ENCODE results near the gene ASB13.
A peak's percentile ranks its signal among the peaks of the same experiment; 100 is the strongest.

The ASB13 gene

GRCh38 chr10:5630112-5630436, 36.3 kb downstream of the ASB13 start:
- no peak for TF ChIP-seq CTCF (IDR thresholded peaks at IDR 0.05; ENCODE audit: control extremely low read depth, extremely low read depth, low read depth, missing control alignments)
- ChIA-PET CTCF (interaction anchor here (0.6 to 7.5 kb wide), 42 partner anchors 8 to 815 kb away, joined by 3 to 73 read pairs (median 4); partner anchors contain the start of genes ANKRD16, CALML3 and FBH1), POLR2A (interaction anchor here (0.7 kb wide), 1 partner anchor 670 kb away, joined by 4 read pairs; no protein-coding TSS in a partner anchor)
- DNase-seq (ENCODE audit: extremely low spot score), result no peak

- POLR2A ChIA-PET, result interaction anchor here (0.7 kb wide), 1 partner anchor 671 kb away, joined by 4 read pairs; no protein-coding TSS in a partner anchor
- CTCF ChIA-PET, result interaction anchor here (0.6 to 7.5 kb wide), 44 partner anchors 8 to 814 kb away, joined by 3 to 73 read pairs (median 4); partner anchors contain the start of genes ANKRD16, CALML3 and FBH1
- DNase-seq (ENCODE audit: extremely low spot score), result peak; percentile 78
- TF ChIP-seq CTCF (IDR thresholded peaks at IDR 0.05; ENCODE audit: control extremely low read depth, extremely low read depth, low read depth, missing control alignments), result peak; percentile 93
These were observed 36.9 kb downstream of the ASB13 start for GRCh38 chr10:5629303-5630111.

DNA sequence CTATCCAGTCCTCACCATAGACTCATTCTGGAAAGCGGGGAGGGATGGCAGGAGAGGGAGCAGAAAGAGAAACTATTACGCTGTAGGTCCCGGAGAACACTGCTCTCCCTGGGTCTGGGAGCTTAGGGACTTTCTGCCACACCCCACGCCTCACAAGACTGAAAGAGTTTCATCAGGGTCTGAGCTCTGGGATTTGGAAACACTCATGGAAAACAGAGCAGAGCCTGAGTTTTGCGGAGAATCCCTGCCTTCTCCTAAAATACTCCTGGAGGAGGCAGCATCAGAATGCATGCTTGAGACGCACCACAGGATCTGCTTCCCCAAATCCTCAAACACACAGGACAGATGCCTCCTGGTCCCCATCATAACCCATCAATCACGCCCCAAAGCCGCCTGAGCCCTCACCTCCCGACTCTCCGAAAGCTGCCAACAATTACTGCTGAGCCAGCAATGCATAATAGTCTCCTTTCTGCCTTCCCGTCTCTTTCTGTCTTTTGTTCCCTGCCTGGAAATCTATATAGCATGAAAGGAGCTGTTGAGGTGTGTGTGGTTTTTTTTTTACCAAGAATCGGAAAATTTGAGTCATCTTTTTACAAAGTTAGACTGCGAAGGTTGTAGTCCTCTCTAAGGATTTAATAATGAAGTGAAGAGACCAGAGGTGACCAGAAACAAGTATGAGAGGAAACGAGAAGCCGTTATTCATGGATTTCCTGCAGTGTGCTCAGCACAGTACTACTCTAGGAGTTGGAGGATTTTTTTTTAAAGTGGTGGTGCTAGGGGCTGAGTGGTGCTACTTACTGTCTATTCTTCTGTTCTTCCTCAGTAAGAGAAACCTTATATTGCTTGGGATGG, 37.7 kb downstream of the ASB13 start:
- POLR2A ChIA-PET, result no interaction called here
- TF ChIP-seq CTCF (IDR thresholded peaks at IDR 0.05; ENCODE audit: control extremely low read depth, extremely low read depth, low read depth, missing control alignments), result no peak
- peak; percentile 46 for DNase-seq (ENCODE audit: extremely low spot score)
- CTCF ChIA-PET, result interaction anchor here (1.0 to 7.5 kb wide), 22 partner anchors 7 to 814 kb away, joined by 3 to 73 read pairs (median 4); no protein-coding TSS in a partner anchor

GRCh38 chr10:5627486-5628044, 38.8 kb downstream of the ASB13 start:
- POLR2A ChIA-PET, result no interaction called here

GRCh38 chr10:5625992-5626777, 40.2 kb downstream of the ASB13 start:
- ChIA-PET POLR2A (no interaction called here), CTCF (interaction anchor here (1.3 to 8.2 kb wide), 3 partner anchors 6 to 811 kb away, joined by 5 to 145 read pairs (median 73); no protein-coding TSS in a partner anchor)
- DNase-seq (ENCODE audit: extremely low spot score), result no peak
- TF ChIP-seq CTCF (IDR thresholded peaks at IDR 0.05; ENCODE audit: control extremely low read depth, extremely low read depth, low read depth, missing control alignments), result no peak

More at GRCh38 chr10:5627486-5628044, 38.8 kb downstream of the ASB13 start:
- CTCF ChIA-PET, result interaction anchor here (1.5 to 3.6 kb wide), 2 partner anchors 12 to 44 kb away, joined by 3 to 16 read pairs; no protein-coding TSS in a partner anchor
- no peak for TF ChIP-seq CTCF (IDR thresholded peaks at IDR 0.05; ENCODE audit: control extremely low read depth, extremely low read depth, low read depth, missing control alignments)
- DNase-seq (ENCODE audit: extremely low spot score), result no peak
